Activated CD8-positive, alpha-beta memory T cell treated with anti-CD3 and anti-CD28 coated beads for 24 hours (primary cell): ENCODE results near the gene SS18L1.

Experiments
- DNase-seq: peaks from one replicate; pipeline ENCODE4 v3.0.0-alpha.2; 2020

Gene SS18L1

GRCh38 chr20:62198496-62198895 is 54.9 kb downstream of the SS18L1 start:
- DNase-seq = no peak

- DNase-seq = no peak
Measured at GRCh38 chr20:62198931-62199330, 55.4 kb downstream of the SS18L1 start.

DNA sequence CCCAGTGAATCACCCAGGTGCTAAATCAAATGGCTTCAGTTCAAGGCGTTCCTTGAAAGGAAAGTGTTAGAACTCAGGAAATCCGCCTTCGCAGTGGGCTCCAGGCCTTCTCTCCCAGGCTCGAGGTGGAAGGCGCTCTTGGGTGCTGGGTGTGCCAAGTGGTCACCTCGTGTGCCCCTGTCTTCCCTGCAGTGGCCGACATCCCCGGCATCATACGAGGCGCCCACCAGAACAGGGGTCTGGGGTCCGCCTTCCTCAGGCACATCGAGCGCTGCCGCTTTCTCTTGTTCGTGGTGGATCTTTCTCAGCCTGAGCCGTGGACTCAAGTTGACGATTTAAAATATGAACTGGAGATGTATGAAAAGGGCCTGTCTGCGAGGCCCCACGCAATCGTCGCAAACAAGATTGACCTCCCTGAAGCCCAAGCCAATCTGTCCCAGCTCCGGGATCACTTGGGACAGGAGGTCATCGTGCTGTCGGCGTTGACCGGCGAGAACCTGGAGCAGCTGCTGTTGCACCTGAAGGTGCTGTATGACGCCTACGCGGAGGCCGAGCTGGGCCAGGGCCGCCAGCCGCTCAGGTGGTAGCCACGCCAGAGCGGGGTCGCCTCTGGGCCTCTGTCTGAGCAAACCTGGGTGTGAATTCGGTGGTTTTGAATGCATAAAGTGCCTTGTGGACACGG is 57.1 kb downstream of the SS18L1 start:
- no peak for DNase-seq

DNA sequence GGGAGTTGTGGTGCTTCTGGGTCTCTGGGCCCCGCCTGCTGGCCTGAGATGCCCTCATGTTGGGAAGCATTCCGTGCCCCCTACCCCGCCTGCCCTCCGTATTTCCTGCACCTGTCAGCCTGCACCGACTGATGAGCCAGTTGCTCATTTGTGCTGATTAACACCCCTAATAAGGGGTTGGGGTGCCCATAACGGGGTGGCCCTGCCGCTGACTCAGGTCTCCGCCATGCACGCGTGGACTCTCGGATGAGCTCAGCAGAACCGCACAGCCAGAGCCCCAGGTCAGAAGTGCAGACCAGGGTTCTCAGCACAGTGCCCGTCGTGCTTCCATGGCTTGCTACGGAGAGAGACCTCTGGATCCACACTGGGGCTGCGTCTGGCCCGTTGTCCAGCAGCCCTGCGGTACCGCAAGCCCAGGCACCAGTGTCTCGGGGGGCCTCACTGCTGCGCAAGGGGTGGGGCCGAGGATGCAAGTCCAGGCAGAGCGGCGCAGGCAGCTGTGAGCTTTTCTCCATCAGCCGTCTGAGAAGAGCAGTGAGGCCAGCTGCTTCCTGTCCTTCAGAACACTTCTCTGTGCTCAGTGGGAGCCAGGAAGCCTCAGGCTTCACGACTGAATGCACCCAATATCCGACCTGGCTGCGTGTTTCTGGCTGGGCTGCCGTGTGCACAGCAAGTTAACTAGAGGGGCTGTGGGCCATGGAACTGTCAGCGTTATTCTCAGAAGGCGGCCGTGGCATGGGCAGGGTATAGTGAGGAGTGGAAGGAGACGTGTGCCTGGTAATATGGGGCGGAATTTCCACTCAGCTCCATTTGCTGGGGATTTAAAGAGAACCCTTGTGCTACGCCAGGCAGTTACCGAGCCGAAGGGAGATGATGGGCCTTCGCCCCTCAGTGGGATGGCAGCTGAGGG is 57.9 kb downstream of the SS18L1 start:
- DNase-seq = no peak

DNA sequence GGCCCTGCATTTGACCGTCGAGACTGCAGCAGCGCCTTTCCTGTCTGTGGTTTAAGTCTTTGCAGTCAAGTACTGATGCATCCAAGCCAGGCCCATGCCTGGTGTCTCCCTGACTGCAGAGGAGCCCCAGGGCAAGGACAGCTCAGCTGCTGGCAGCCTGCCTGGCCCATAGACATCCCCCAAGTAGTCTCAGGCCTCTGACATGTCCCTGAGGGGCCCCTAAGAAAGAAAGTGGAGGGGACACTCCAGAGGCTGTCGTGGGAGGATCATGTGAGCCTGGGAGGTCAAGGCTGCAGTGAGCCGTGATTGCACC is 58.5 kb downstream of the SS18L1 start:
- no peak for DNase-seq

GRCh38 chr20:62202676-62203377 is 59.3 kb downstream of the SS18L1 start:
- no peak for DNase-seq

DNA sequence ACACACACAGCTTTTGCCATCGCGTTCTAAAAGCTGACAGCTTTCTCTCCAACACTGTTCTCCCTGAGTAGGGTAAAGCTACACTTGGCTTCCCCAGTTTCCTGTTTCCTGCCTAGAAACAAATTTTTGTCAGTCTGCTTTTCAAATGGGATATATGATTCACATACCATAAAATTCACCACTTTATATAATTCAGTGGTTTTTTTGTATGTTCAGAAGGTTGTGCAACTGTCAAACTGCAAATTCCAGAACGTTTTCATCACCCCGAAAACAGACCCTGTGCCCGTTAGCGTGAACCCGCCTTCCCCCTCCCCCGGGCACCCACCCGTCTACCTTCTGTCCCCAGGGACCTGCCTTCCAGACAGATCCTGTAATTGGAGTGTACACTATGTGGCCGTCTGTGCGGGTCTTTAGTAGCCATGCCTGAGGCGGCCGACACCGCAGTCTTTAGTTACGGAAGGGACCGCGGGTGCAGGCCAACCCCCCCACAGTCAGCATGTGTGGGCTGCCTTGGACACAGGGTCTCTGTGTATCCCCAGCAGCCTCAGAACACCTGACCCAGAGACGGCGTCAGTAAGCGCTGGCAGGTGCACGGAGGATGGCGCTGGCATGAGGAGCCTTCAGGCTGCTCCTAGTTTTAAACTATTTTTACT is 59.9 kb downstream of the SS18L1 start:
- DNase-seq = no peak

DNA sequence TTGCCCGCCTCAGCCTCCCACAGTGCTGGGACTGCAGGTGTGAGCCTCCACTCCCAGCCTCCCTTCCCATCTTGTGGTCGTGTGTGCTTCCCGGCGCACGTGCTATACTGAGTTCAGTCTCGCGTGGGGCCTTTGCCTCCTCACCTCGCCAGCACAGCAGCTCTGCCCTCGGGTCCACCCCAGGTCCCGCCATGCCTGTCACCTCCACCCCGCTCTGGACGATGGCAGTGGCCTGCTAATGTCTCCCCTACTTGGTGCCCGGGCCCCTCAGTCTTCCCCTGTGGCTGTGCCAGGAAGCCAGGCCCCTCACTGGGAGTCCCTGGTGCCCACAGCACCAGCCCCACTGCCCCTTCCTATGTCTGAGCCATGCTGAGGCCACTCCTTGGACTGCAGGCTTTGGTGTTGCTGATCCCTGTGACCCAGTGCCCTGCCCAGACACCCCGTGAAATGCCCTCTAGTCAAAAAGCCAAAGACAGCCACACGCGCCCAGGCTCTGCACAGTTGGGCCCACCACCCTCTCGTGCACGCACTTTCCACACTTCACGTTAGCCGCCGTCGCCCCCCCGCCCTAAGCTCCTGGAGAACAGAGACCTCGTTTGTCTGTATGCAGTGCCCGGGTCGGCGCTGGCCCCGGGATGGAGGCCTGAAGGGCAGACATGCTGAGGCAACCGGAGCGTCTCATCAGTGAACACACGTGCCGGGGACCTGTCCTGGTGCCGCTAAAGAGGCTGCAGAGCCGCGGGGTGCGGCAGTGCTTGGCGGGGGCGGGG is 62.2 kb downstream of the SS18L1 start:
- no peak for DNase-seq

DNA sequence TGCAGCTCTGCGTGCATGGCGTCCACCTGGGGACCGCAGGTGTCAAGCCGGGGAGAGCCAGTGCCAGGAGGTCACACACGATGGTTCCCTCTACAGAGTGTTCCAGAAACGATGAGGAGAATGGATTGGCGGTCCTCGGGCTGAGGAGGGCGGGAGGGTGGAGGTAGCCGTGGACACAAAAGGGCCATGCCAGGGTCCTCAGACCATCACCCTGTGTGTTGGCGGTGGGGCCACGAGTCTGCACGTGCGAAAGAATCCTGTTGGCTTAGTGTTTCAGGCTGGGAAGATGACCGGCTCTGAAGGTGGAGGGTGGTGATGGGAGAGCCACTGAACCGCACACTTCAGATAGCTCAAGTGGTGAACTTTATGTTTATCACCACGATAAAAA is 62.8 kb downstream of the SS18L1 start:
- no peak for DNase-seq

GRCh38 chr20:62208061-62208794 is 64.7 kb downstream of the SS18L1 start:
- DNase-seq = no peak

GRCh38 chr20:62208795-62209755 is 65.5 kb downstream of the SS18L1 start:
- no peak for DNase-seq

DNA sequence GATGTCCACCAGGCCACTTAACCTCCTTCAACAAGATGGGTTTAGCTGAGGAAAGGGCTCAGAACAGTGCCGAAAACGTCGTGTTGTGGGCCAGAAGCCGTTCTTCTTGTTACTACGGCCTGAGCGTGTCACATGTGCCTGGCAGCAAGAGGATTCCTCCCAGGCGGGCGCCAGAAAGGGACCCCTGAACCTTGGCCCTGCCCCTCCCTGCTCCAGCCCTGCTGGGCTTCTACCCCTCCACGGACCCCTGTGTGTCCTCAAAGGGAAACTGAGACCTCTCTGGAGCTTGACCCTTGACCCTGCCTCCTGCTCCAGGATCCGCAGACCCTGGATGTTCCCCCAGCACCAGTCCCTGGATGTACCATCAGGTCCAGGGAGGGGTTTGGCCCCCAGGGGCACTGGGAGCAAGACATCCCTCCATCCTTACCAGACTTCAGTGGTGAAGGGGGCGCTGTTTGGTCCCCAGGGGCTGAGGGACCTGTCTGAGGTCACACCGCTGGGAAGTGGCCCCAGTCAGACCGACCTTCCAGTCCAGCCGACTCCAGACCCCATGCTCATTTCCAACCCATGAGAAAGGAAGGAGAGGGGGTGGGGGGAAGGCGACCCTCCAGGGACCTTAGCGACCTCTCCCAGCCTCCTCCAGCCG is 66.4 kb downstream of the SS18L1 start:
- DNase-seq = no peak

DNA sequence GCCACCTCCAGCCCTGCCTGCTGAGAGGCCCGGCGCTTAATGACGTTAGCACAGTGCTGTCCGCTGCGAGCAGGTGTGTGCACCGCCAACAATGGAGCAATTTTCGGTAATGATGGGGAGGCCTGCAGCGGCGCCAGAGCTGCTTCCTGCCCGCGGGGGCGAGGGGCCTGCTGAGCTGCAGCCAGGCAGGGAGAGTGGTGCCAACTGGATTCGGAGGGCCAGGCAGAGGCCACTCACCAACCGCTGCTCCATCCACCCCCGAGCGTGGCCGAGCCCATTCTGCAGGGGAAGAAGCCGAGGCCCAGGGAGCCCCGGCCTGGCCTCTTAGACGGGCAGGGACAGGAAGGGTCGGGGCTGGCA is 66.9 kb downstream of the SS18L1 start:
- DNase-seq = no peak

GRCh38 chr20:62211216-62211615 is 67.6 kb downstream of the SS18L1 start:
- DNase-seq = no peak

- DNase-seq = no peak
Measured at GRCh38 chr20:62211769-62212288, 68.3 kb downstream of the SS18L1 start.

- no peak for DNase-seq
Measured at GRCh38 chr20:62212299-62212698, 68.7 kb downstream of the SS18L1 start.

GRCh38 chr20:62214067-62214466 is 70.5 kb downstream of the SS18L1 start:
- DNase-seq = no peak

DNA sequence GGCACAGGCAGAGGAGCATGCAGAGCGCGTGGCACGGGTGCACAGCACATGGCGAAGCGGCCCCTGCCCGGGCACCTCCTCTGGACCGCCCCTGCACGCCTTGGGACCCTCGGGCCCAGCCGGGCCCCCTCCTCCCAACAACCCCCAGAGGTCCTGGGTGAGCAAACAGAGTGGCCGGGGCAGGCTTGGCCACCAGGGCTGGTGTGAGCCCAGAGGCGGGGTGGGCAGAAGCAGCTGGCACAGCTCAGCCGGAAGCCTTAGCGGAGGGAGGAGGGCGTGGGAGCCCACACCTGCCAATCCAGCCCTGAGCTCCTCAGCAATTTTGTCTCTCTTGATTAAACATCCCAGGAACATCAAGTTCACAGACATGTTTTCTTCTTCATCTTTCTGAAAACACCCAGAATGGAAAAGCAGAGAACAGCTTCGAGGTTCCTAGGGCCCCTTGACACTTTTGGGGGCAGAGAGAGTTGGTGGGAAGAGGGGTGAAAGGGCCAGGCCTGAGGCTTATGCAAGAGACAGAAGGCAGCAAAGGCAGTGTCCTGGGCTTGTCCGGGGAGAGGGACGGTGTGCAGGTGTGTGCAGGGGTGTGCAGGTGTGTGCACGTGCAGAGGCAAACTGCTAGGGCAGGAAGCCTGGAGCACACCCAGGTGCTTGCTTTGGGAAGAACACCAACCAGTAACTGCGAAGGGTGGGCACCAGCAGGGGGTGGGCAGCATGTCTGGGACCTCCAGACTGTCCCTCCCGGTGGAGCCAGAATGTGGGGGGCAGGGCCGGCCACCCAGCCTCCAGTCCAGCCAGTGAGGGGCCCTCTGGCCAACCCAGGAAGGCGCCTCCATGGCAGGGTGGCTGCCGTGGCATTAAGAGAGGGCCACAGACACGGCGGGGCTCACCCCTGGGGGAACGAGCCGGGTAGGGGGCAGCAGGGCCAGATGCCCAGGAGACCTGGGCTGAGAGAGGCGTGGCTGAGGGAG is 71.7 kb downstream of the SS18L1 start:
- DNase-seq = no peak
